H1 (cell line): ENCODE data around the gene RAD51B. TPM values are rescaled to one million over a fixed set of nuclear protein-coding genes. Genes with fewer than 3 reads are reported as not detected.

Source experiments
- BRCA1 ChIP-seq: IDR thresholded peaks from 2 replicates; pipeline ENCODE4 v1.6.1; 2012; ENCODE audit warnings: low read depth, low read length, improper control_type of control experiment
- CHD7 ChIP-seq: fragments of 300-600 bp; sonication (generic); IDR thresholded peaks from 2 replicates; pipeline ENCODE4 v1.7.1; 2012; ENCODE audit warnings: low read length, moderate library complexity, mild to moderate bottlenecking, inconsistent platforms; ENCODE audit not compliant: insufficient replicate concordance
- polyA plus RNA-seq, 7 experiments: library from polyadenylated mRNA; depleted of rRNA in 3 of 7; stranded (reverse) in 5 of 7; unstranded in 2 of 7; fragments of >200 nt in 5 of 7; fragments of 200-250 nt in 2 of 7; gene quantifications; 1 replicate in 5 of 7; 2 replicates in 1 of 7; 4 replicates in 1 of 7; pipeline versions ENCODE4 v1.2.1 to v1.2.3, GENCODE V29; 2011 to 2013; ENCODE audit warnings: missing spikeins in 2 of 7, mixed read lengths in 2 of 7
- total RNA-seq: library from RNA; stranded (reverse); fragmentation: NEBNext Ultra II Directional; extraction: Animal tissue kit (Norgen Biotek cat#: 25700); gene quantifications from 2 replicates; pipeline ENCODE4 v1.2.1, GENCODE V29; 2021

RAD51B gene
- total and polyA plus RNA-seq, 2 of the 8 experiments (the other 6 are each of a cell fraction or from before 2014, with no cell fraction given): 3.9 to 14.9 TPM

GRCh38 chr14:68681256-68682011 is 861.9 kb downstream of the RAD51B start (continued):
- no peak for TF ChIP-seq CHD7
- TF ChIP-seq BRCA1: no peak
- TF ChIP-seq, all 59 proteins: peak for 0
